Measurements from ENCODE around the gene CHRM1. TPM values are rescaled to one million over a fixed set of nuclear protein-coding genes. Genes with fewer than 3 reads are reported as not detected.
A peak's percentile ranks its signal among the peaks of the same experiment; 100 is the strongest.

The CHRM1 gene
- total and polyA plus RNA-seq, 2 of the 13 experiments (the other 11 are each of a cell fraction or from before 2014, with no cell fraction given): not detected

- no peak for TF ChIP-seq GABPA (IDR thresholded peaks at IDR 0.05; ENCODE audit: low read depth, low read length)
- no peak for TF ChIP-seq GABPA (CRISPR knock-in tag; IDR thresholded peaks at IDR 0.05; ENCODE audit: low read depth)
- TF ChIP-seq SOX6 (IDR thresholded peaks at IDR 0.05): no peak
- TF ChIP-seq SOX6 (CRISPR knock-in tag; IDR thresholded peaks at IDR 0.05): 0 out of 2 replicates have a peak, but pooled peaks have one; percentile 11
- TF ChIP-seq PREB (CRISPR knock-in tag; IDR thresholded peaks at IDR 0.05): no peak
- TF ChIP-seq ZBTB38 (CRISPR knock-in tag; IDR thresholded peaks at IDR 0.05): peak; percentile 86; the same call in 1 of the 2 replicates
Observed at GRCh38 chr11:62875698-62876478, 45.3 kb downstream of the CHRM1 start (continued).

- ATAC-seq (no peak), FAIRE-seq (no peak), DNase-seq (ENCODE audit: low spot score) (no peak)
- BruUV-seq (replicated peaks): no TSS peak
- no peak overlapping the region for H2AFZ ChIP-seq (ENCODE audit: low read length)
- CTCF ChIA-PET (ENCODE audit: low intra/inter-chr PET ratio, low total read pairs): no interaction called here
- 94% methylated on average over 7 of the region's 7 CpGs for WGBS (ENCODE audit: low lambda C conversion rate)
- 0 out of 2 replicates have a peak, but pooled peaks cover 2% of the 10 kb centered on the region for H4K20me1 ChIP-seq (ENCODE audit: insufficient read depth, low read length)
- no peak overlapping the region for H3K4me2 ChIP-seq (ENCODE audit: low read depth, low read length)
- in situ Hi-C loops (cut with HindIII; ENCODE audit: extremely low pct_ligation_motif_present, low pct_unique_long_range_greater_than_20kb) (loop anchor here (5.0 kb wide), 1 partner anchor 88 kb away; the partner anchor contains the start of gene TMEM179B), intact Hi-C loops (cut with micrococcal nuclease; ENCODE audit: unreplicated experiment) (no loop called here)
- no peak overlapping the region for H3K9ac ChIP-seq (ENCODE audit: insufficient read depth, low read depth, low read length)
- peaks cover 23% of the 10 kb centered on the region for H3K4me1 ChIP-seq (ENCODE audit: insufficient read depth, low read length)
- H3K79me2 ChIP-seq (ENCODE audit: insufficient read depth, low read length): peaks cover 20% of the 10 kb centered on the region
- TF ChIP-seq MTERF4 (CRISPR knock-in tag; IDR thresholded peaks at IDR 0.05) (no peak), BORCS8-MEF2B (CRISPR knock-in tag; IDR thresholded peaks at IDR 0.05) (no peak), MED13 (CRISPR knock-in tag; IDR thresholded peaks at IDR 0.05) (no peak), ZBTB46 (CRISPR knock-in tag; IDR thresholded peaks at IDR 0.05; ENCODE audit: borderline replicate concordance) (no peak), PHF5A (CRISPR knock-in tag; IDR thresholded peaks at IDR 0.05; ENCODE audit: low read depth, unreplicated experiment) (no peak)
- H3K36me3 ChIP-seq (replicated peaks in 1 of 2; ENCODE audit: control insufficient read depth in 1 of 2, insufficient read depth in 2 of 2, low read length in 2 of 2): peaks cover 11 to 43% of the 10 kb centered on the region in 2 experiments; a peak in 3 of 5 replicates
- H3K4me3 ChIP-seq (replicated peaks in 1 of 3; ENCODE audit: insufficient read depth in 1 of 3, low read depth in 2 of 3, low read length in 3 of 3): no peak overlapping the region
- POLR2A ChIA-PET: interaction anchor here (1.1 to 4.4 kb wide), 4 partner anchors 13 to 34 kb away, joined by 3 to 25 read pairs (median 12); no protein-coding TSS in a partner anchor
- H3K27ac ChIP-seq (ENCODE audit: extremely low read length, insufficient read depth, low read length): no peak overlapping the region
- no peaks in the 10 kb centered on the region for H3K9me3 ChIP-seq (ENCODE audit: low read length)
- no peaks in the 10 kb centered on the region for H3K27me3 ChIP-seq (ENCODE audit: control insufficient read depth in 1 of 2, insufficient read depth in 2 of 2, low read length in 2 of 2)
Observed at GRCh38 chr11:62874851-62875250, 46.3 kb downstream of the CHRM1 start.

All from HepG2 (cell line).